K562 (cell line): Measurements from ENCODE around the gene SERINC3. TPM values are rescaled to one million over a fixed set of nuclear protein-coding genes. Genes with fewer than 3 reads are reported as not detected.
A peak's percentile ranks its signal among the peaks of the same experiment; 100 is the strongest.

Source experiments
- BRCA1 ChIP-seq, 2 experiments: fragments of 450-650 bp in 1 of 2; sonication (generic) in 1 of 2; formaldehyde crosslinking in 1 of 2; IDR thresholded peaks; 2 replicates each; pipeline versions ENCODE4 v1.5.0 to v1.6.1; 2017 to 2020; ENCODE audit warnings: mild to moderate bottlenecking in 1 of 2, missing genetic modification reagents in 1 of 2
- CSDE1 ChIP-seq, 2 experiments: fragments of 450-650 bp; IDR thresholded peaks; 2 replicates each; pipeline ENCODE4 v1.6.1; 2016; ENCODE audit warnings: mild to moderate bottlenecking in 1 of 2
- EWSR1 ChIP-seq: fragments of 450-650 bp; IDR thresholded peaks from 2 replicates; pipeline ENCODE4 v1.6.1; 2018; ENCODE audit warnings: borderline replicate concordance, mild to moderate bottlenecking, low read depth, moderate library complexity; ENCODE audit not compliant: partially characterized antibody
- HDGF ChIP-seq: fragments of 450-650 bp; IDR thresholded peaks from 2 replicates; pipeline ENCODE4 v1.6.1; 2016
- KAT8 ChIP-seq: fragments of 450-650 bp; IDR thresholded peaks from 2 replicates; pipeline ENCODE4 v1.6.1; 2016; ENCODE audit warnings: low read depth, mild to moderate bottlenecking
- MAFG ChIP-seq: fragments of 450-650 bp; conservative IDR thresholded peaks from 2 replicates; pipeline ENCODE4 v1.6.1; 2016; ENCODE audit warnings: missing genetic modification characterization, missing compliant biosample characterization
- MCM5 ChIP-seq: fragments of 450-650 bp; IDR thresholded peaks from 2 replicates; pipeline ENCODE4 v1.6.1; 2016; ENCODE audit warnings: low read depth
- MCM7 ChIP-seq, 2 experiments: fragments of 450-650 bp; IDR thresholded peaks; 2 replicates each; pipeline ENCODE4 v1.6.1; 2016 to 2018
- MXI1 ChIP-seq: IDR thresholded peaks from 2 replicates; pipeline ENCODE4 v1.6.1; 2011; ENCODE audit warnings: low read depth, mild to moderate bottlenecking, improper control_type of control experiment, low read length
- PTBP1 ChIP-seq: fragments of 200-400 bp; formaldehyde crosslinking; IDR thresholded peaks from 2 replicates; pipeline ENCODE4 v1.6.1; 2017; ENCODE audit warnings: low read depth, low read length
- RUNX1 ChIP-seq: sonication (generic); IDR thresholded peaks from 2 replicates; pipeline ENCODE4 v1.6.1; 2016; ENCODE audit warnings: antibody characterized with exemption, low read depth
- TAF1 ChIP-seq: IDR thresholded peaks from 2 replicates; pipeline ENCODE4 v1.6.1; 2011; ENCODE audit warnings: mild to moderate bottlenecking, low read length, moderate library complexity; ENCODE audit not compliant: insufficient read depth, control insufficient read depth, severe bottlenecking; ENCODE audit errors: extremely low read depth
- TCF3 ChIP-seq: sonication (generic); formaldehyde crosslinking; IDR thresholded peaks from 2 replicates; pipeline ENCODE4 v1.4.0; 2020; ENCODE audit warnings: mild to moderate bottlenecking, missing genetic modification reagents
- ZNF253 ChIP-seq: fragments of 250-450 bp; sonication (Bioruptor Pico); conservative IDR thresholded peaks from 2 replicates; pipeline ENCODE4 v1.6.1; 2021; ENCODE audit warnings: mild to moderate bottlenecking
- ZNF311 ChIP-seq: fragments of 250-450 bp; sonication (Bioruptor Pico); IDR thresholded peaks from 2 replicates; pipeline ENCODE4 v1.4.0; 2020; ENCODE audit warnings: mild to moderate bottlenecking, moderate library complexity
- ZNF561 ChIP-seq: fragments of 450-650 bp; formaldehyde crosslinking; conservative IDR thresholded peaks from 2 replicates; pipeline ENCODE4 v1.4.0; 2020; ENCODE audit warnings: mild to moderate bottlenecking, moderate library complexity
- polyA plus RNA-seq, 8 experiments: library from polyadenylated mRNA; depleted of rRNA in 4 of 8; stranded (reverse) in 5 of 8; unstranded in 3 of 8; fragments of >200 nt; fragmentation: Nextera tagmentation in 2 of 8; fragmentation: Illumina TruSeq in 1 of 8; extraction: Ambion mirVana in 2 of 8; extraction: Trizol in 1 of 8; gene quantifications; 2 replicates each; pipeline versions ENCODE4 v1.2.1 to v1.2.3, GENCODE V29; 2011 to 2014; ENCODE audit warnings: inconsistent platforms in 1 of 8, missing spikeins in 1 of 8
- total RNA-seq, 7 experiments: library from RNA; depleted of rRNA in 6 of 7; stranded (reverse); fragments of >200 nt in 6 of 7; fragmentation: Illumina TruSeq in 2 of 7; extraction: Trizol in 2 of 7; gene quantifications; 2 replicates each; pipeline versions ENCODE4 v1.2.1 to v1.2.3, GENCODE V29; 2011 to 2021; ENCODE audit warnings: low replicate concordance in 1 of 7
- TF ChIP-seq, protein P1 (sequence below): fragments of 250-450 bp; sonication (Bioruptor Pico); IDR thresholded peaks from 2 replicates; pipeline ENCODE4 v1.5.0; 2020; ENCODE audit warnings: mild to moderate bottlenecking
- TF ChIP-seq, protein P2 (sequence below): fragments of 450-650 bp; IDR thresholded peaks from 2 replicates; pipeline ENCODE4 v1.7.0; 2016; ENCODE audit warnings: borderline replicate concordance
- TF ChIP-seq, protein P3 (sequence below): fragments of 250-450 bp; sonication (Bioruptor Pico); IDR thresholded peaks from 2 replicates; pipeline ENCODE4 v1.4.0; 2020; ENCODE audit warnings: mild to moderate bottlenecking, moderate library complexity
- TF ChIP-seq, protein P4 (sequence below): fragments of 450-650 bp; IDR thresholded peaks from 2 replicates; pipeline ENCODE4 v1.6.1; 2014; ENCODE audit warnings: low read depth, mild to moderate bottlenecking, moderate library complexity, borderline replicate concordance
- TF ChIP-seq, protein P5 (sequence below): fragments of 450-650 bp; IDR thresholded peaks from one replicate; pipeline ENCODE4 v1.6.1; 2018; ENCODE audit warnings: mild to moderate bottlenecking, moderate library complexity; ENCODE audit not compliant: partially characterized antibody

SERINC3 gene
- total and polyA plus RNA-seq, 9 of the 15 experiments (the other 6 are each of a cell fraction or from before 2014, with no cell fraction given), result 24.7 to 107 (median 48.8) TPM

DNA sequence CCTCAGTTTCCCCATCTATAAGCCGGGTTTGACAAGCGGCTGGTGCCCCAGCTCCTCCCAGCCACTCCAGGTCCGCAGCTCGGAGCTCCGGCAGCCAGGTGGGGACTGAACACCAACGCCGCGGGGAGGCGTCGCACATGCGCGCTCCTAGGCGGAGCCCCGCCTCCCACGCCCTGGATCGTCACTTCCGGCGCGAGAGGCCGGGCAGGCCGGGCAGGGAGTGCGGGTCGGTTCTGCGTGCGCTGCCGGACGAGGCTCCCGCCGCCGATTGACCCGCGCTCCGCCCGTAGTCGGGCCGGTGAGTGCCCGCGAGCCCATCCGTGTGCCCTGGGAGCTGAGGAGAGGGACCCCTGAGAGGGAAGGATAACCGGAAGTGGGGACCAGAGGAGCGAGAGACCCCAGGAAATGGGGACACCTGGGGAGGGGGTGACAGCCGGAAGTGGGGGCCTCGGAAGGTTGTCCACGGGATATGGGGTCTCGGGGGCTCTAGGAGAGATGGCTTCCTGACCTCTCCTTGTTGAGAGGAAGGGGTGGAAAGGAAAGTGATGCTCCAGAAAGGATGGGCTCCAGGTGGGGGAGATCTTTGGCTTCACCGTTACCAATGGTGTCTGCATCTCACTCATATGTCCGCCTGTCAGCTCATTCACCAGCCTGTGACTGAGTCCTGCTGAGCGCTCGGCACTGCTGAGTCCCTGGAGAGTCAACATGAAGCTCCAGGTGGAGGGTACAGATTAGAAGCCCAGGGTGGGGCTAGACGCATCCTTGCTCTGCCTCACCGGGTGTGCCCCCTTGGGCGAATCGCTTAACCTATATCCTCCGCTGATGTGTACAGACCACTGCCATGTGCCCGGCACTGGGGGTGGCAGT is 45.9 kb downstream of the SERINC3 start, which contains the start of gene TTPAL (continued):
- TF ChIP-seq, protein P1, sequence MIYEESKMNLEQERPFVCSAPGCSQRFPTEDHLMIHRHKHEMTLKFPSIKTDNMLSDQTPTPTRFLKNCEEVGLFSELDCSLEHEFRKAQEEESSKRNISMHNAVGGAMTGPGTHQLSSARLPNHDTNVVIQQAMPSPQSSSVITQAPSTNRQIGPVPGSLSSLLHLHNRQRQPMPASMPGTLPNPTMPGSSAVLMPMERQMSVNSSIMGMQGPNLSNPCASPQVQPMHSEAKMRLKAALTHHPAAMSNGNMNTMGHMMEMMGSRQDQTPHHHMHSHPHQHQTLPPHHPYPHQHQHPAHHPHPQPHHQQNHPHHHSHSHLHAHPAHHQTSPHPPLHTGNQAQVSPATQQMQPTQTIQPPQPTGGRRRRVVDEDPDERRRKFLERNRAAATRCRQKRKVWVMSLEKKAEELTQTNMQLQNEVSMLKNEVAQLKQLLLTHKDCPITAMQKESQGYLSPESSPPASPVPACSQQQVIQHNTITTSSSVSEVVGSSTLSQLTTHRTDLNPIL, result no peak
- TF ChIP-seq MAFG (tag) (no peak), PTBP1 (no peak), EWSR1 (no peak), ZNF561 (CRISPR knock-in tag) (peak; percentile 69; the same call in 1 of the 2 replicates), TAF1 (peak; percentile 87), TCF3 (CRISPR knock-in tag) (peak; percentile 76), KAT8 (no peak), RUNX1 (peak; percentile 67; the same call in 1 of the 2 replicates), ZNF311 (CRISPR knock-in tag) (no peak), HDGF (no peak), BRCA1 (IDR thresholded peaks at IDR 0.05) (no peak), BRCA1 (CRISPR knock-in tag; IDR thresholded peaks at IDR 0.05) (no peak), MXI1 (0 out of 2 replicates have a peak, but pooled peaks have one; percentile 45), MCM7 (IDR thresholded peaks at IDR 0.05) (no peak), CSDE1 (IDR thresholded peaks at IDR 0.05) (no peak; a peak in 1 of 4 replicates), ZNF253 (no peak), MCM5 (no peak)
- TF ChIP-seq, protein P2, sequence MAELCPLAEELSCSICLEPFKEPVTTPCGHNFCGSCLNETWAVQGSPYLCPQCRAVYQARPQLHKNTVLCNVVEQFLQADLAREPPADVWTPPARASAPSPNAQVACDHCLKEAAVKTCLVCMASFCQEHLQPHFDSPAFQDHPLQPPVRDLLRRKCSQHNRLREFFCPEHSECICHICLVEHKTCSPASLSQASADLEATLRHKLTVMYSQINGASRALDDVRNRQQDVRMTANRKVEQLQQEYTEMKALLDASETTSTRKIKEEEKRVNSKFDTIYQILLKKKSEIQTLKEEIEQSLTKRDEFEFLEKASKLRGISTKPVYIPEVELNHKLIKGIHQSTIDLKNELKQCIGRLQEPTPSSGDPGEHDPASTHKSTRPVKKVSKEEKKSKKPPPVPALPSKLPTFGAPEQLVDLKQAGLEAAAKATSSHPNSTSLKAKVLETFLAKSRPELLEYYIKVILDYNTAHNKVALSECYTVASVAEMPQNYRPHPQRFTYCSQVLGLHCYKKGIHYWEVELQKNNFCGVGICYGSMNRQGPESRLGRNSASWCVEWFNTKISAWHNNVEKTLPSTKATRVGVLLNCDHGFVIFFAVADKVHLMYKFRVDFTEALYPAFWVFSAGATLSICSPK, result no peak
- TF ChIP-seq, protein P3, sequence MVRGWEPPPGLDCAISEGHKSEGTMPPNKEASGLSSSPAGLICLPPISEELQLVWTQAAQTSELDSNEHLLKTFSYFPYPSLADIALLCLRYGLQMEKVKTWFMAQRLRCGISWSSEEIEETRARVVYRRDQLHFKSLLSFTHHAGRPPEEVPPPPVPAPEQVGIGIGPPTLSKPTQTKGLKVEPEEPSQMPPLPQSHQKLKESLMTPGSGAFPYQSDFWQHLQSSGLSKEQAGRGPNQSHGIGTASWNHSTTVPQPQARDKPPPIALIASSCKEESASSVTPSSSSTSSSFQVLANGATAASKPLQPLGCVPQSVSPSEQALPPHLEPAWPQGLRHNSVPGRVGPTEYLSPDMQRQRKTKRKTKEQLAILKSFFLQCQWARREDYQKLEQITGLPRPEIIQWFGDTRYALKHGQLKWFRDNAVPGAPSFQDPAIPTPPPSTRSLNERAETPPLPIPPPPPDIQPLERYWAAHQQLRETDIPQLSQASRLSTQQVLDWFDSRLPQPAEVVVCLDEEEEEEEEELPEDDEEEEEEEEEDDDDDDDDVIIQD, result no peak
- TF ChIP-seq, protein P4, sequence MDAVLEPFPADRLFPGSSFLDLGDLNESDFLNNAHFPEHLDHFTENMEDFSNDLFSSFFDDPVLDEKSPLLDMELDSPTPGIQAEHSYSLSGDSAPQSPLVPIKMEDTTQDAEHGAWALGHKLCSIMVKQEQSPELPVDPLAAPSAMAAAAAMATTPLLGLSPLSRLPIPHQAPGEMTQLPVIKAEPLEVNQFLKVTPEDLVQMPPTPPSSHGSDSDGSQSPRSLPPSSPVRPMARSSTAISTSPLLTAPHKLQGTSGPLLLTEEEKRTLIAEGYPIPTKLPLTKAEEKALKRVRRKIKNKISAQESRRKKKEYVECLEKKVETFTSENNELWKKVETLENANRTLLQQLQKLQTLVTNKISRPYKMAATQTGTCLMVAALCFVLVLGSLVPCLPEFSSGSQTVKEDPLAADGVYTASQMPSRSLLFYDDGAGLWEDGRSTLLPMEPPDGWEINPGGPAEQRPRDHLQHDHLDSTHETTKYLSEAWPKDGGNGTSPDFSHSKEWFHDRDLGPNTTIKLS, result no peak
- TF ChIP-seq, protein P5, sequence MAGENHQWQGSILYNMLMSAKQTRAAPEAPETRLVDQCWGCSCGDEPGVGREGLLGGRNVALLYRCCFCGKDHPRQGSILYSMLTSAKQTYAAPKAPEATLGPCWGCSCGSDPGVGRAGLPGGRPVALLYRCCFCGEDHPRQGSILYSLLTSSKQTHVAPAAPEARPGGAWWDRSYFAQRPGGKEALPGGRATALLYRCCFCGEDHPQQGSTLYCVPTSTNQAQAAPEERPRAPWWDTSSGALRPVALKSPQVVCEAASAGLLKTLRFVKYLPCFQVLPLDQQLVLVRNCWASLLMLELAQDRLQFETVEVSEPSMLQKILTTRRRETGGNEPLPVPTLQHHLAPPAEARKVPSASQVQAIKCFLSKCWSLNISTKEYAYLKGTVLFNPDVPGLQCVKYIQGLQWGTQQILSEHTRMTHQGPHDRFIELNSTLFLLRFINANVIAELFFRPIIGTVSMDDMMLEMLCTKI, result no peak
